Mucosa of descending colon (tissue), 3 donors: ENCODE measurements around the gene ABCC4. TPM values are rescaled to one million over a fixed set of nuclear protein-coding genes. Genes with fewer than 3 reads are reported as not detected.

Source experiments
- ATAC-seq: fragments of 200-7000 bp; cut with Tn5 transposase; one replicate; pipeline ENCODE4 v1.9.1; 2020; ENCODE audit warnings: mild to moderate bottlenecking, moderate library complexity
- DNase-seq, 3 donors: peaks; one replicate each; pipeline ENCODE4 v3.0.0-alpha.2; 2020
- H3K36me3 ChIP-seq: fragments of 200-600 bp; one replicate; pipeline ENCODE4 v1.8.0; 2021; ENCODE audit warnings: low read depth, mild to moderate bottlenecking
- H3K4me1 ChIP-seq: fragments of 200-600 bp; one replicate; pipeline ENCODE4 v1.8.0; 2021; ENCODE audit warnings: low read depth, mild to moderate bottlenecking
- H3K4me3 ChIP-seq: fragments of 200-600 bp; one replicate; pipeline ENCODE4 v1.8.0; 2021; ENCODE audit warnings: mild to moderate bottlenecking
- H3K9me3 ChIP-seq: fragments of 200-600 bp; one replicate; pipeline ENCODE4 v1.8.0; 2021; ENCODE audit warnings: mild to moderate bottlenecking
- CTCF ChIP-seq: fragments of 200-600 bp; IDR thresholded peaks from one replicate; pipeline ENCODE4 v1.8.0; 2022; ENCODE audit warnings: antibody characterized with exemption, mild to moderate bottlenecking
- intact Hi-C, 2 donors: fragments of 100-400 bp; cut with DNase I in 1 of 2; cut with micrococcal nuclease in 1 of 2; formaldehyde crosslinking; loops; one replicate each; pipeline versions ENCODE4 v1.11.0 to v1.11.1; 2022; cut with DNase I, micrococcal nuclease
- total RNA-seq, 3 donors: library from RNA; stranded (reverse); fragmentation: NEBNext Ultra II Directional in 2 of 3; extraction: Animal tissue kit (Norgen Biotek cat#: 25700) in 2 of 3; gene quantifications; one replicate each; pipeline versions ENCODE4 v1.2.1 to v1.2.4, GENCODE V29; 2021 to 2023
- donor health status: DM: no; HTN: no; CAD: no; lungs with moderate emphysema.
- donor health status: DM: no; HTN: no; CAD: no.
- donor health status: DM: no; HTN: yes; CAD: no.

The ABCC4 gene
- total RNA-seq, 3 donors from 2014 or later = 19.3 to 35.1 (median 30.2) TPM

DNA sequence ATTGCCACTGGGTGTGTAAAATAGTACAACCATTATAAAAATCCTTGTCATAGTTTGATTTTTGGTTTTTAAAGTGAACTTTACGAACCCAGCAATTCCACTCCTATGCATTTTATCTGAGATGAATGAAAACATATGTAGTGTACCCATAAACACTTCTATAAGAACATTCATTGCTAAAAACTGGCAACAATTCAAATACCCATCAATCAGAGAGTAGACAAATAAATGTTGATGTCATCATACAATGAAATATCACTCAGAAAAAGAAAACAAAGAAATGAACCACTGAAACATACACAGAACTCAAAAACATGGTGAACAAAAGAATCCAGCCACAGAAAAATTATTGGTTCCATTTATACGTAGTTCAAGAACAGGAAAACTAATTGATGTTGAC, 202.3 kb downstream of the ABCC4 start:
- no peak for TF ChIP-seq CTCF
- DNase-seq = no peak
- intact Hi-C loops = no loop called here
- H3K4me3 ChIP-seq = no peak overlapping the region
- no peaks in the 10 kb centered on the region for H3K4me1 ChIP-seq
- peaks cover 3% of the 10 kb centered on the region for H3K9me3 ChIP-seq
- ATAC-seq = no peak
- no peaks in the 10 kb centered on the region for H3K36me3 ChIP-seq

DNA sequence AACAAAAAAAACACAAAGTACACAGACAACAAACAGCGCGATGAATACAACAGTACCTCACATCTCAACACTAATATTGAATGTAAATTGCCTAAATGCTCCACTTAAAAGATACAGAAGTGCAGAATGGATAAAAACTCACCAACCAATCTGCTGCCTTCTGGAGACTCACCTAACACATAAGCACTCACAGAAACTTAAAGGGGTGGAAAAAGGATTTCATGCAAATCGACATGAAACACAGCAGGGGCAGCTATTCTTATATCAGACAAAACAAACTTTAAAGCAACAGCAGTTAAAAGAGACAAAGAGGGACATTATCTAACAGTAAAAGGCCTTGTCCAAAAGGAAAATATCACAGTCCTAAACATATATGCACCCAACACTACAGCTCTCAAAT, 209.5 kb downstream of the ABCC4 start:
- no peaks in the 10 kb centered on the region for H3K36me3 ChIP-seq
- H3K9me3 ChIP-seq = no peaks in the 10 kb centered on the region
- intact Hi-C loops = no loop called here
- no peak for TF ChIP-seq CTCF
- H3K4me1 ChIP-seq = no peaks in the 10 kb centered on the region
- no peak overlapping the region for H3K4me3 ChIP-seq
- ATAC-seq (no peak), DNase-seq (no peak)

GRCh38 chr13:95087746-95088305, 213.4 kb downstream of the ABCC4 start:
- DNase-seq (no peak), ATAC-seq (no peak)
- TF ChIP-seq CTCF = no peak
- Histone ChIP-seq H3K9me3 (no peaks in the 10 kb centered on the region), H3K36me3 (no peaks in the 10 kb centered on the region), H3K4me1 (no peaks in the 10 kb centered on the region), H3K4me3 (no peak overlapping the region)
- intact Hi-C loops = no loop called here

GRCh38 chr13:95086761-95087160, 214.5 kb downstream of the ABCC4 start:
- DNase-seq (no peak), ATAC-seq (no peak)
- intact Hi-C loops = no loop called here
- no peaks in the 10 kb centered on the region for H3K4me1 ChIP-seq
- no peak overlapping the region for H3K4me3 ChIP-seq
- no peaks in the 10 kb centered on the region for H3K9me3 ChIP-seq
- no peak for TF ChIP-seq CTCF
- H3K36me3 ChIP-seq = no peaks in the 10 kb centered on the region

DNA sequence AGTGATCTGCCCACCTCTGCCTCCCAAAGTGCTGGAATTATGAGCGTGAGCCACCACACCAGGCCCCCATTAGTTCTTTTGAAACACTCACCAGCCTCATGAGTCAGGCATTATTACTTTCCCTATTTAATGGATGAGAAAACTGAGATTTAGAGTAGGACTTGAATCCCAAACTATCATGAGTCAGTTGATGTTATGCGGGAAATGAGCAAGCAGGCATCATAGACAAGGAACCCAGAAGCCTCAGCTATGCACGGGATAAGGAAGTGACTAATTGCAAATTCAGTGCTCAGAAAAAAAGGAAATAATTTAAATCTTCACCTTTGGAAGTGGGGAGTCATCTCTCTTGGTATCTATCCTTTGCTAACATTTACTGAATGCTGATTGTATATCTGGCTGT, 217.5 kb downstream of the ABCC4 start:
- no peak for ATAC-seq
- intact Hi-C loops = no loop called here
- no peak for TF ChIP-seq CTCF

GRCh38 chr13:95083066-95083465, 218.2 kb downstream of the ABCC4 start:
- H3K36me3 ChIP-seq = no peaks in the 10 kb centered on the region
- no peaks in the 10 kb centered on the region for H3K9me3 ChIP-seq
- H3K4me1 ChIP-seq = no peaks in the 10 kb centered on the region
- TF ChIP-seq CTCF = no peak
- ATAC-seq = no peak
- H3K4me3 ChIP-seq = no peak overlapping the region
- no peak for DNase-seq
- intact Hi-C loops = no loop called here

More for the DNA sequence above, 217.5 kb downstream of the ABCC4 start:
- Histone ChIP-seq H3K36me3 (no peaks in the 10 kb centered on the region), H3K4me1 (no peaks in the 10 kb centered on the region), H3K9me3 (no peaks in the 10 kb centered on the region), H3K4me3 (no peak overlapping the region)
- no peak for DNase-seq
